Tibial nerve (tissue), 4 donors: ENCODE measurements around the gene WASF2. TPM values are rescaled to one million over a fixed set of nuclear protein-coding genes. Genes with fewer than 3 reads are reported as not detected.

Experiments
- DNase-seq, 2 donors: peaks; one replicate each; pipeline ENCODE4 v3.0.0-alpha.2; 2019; ENCODE audit warnings: low spot score in 2 of 2
- H3K27ac ChIP-seq, 4 donors: fragments of 200-600 bp; sonication (generic) in 3 of 4; one replicate each; pipeline ENCODE4 v1.5.1; 2017 to 2019; ENCODE audit warnings: mild to moderate bottlenecking in 1 of 4
- H3K27me3 ChIP-seq, 2 donors: fragments of 200-600 bp; sonication (generic) in 1 of 2; one replicate each; pipeline versions ENCODE4 v1.5.1 to v1.6.0; 2017 to 2019
- H3K36me3 ChIP-seq, 3 donors: fragments of 200-600 bp; sonication (generic); one replicate each; pipeline ENCODE4 v1.5.1; 2018 to 2019
- H3K4me1 ChIP-seq, 4 donors: fragments of 200-600 bp; sonication (generic) in 3 of 4; one replicate each; pipeline ENCODE4 v1.5.1; 2017 to 2019
- H3K4me3 ChIP-seq, 4 donors: fragments of 200-600 bp; sonication (generic) in 3 of 4; one replicate each; pipeline ENCODE4 v1.5.1; 2017 to 2019; ENCODE audit warnings: mild to moderate bottlenecking in 1 of 4, moderate library complexity in 1 of 4
- H3K9me3 ChIP-seq, 4 donors: fragments of 200-600 bp; sonication (generic) in 3 of 4; one replicate each; pipeline ENCODE4 v1.5.1; 2017 to 2019
- EP300 ChIP-seq, 2 donors: sonication (generic); formaldehyde crosslinking; IDR thresholded peaks; one replicate each; pipeline ENCODE4 v1.6.1; 2017; ENCODE audit warnings: antibody characterized with exemption in 2 of 2, mild to moderate bottlenecking in 1 of 2
- POLR2A ChIP-seq, 2 donors: fragments of 450-650 bp; IDR thresholded peaks; one replicate each; pipeline ENCODE4 v1.6.1; 2017; ENCODE audit warnings: antibody characterized with exemption in 2 of 2, mild to moderate bottlenecking in 2 of 2, moderate library complexity in 2 of 2
- WGBS, 2 donors: methylation state at CpG; one replicate each; pipeline ENCODE4 v1.1.5; 2018; 5-methylcytosine and 5-hydroxymethylcytosine counted together
- total RNA-seq, 4 donors: library from RNA; depleted of rRNA; stranded (reverse); fragments of >200 nt; gene quantifications; one replicate each; pipeline ENCODE4 v1.1.0, GENCODE V29; 2016
- TF ChIP-seq, protein P1 (sequence below), 5 experiments: fragments of 200-600 bp in 3 of 5; fragments of 450-650 bp in 2 of 5; sonication (generic) in 3 of 5; IDR thresholded peaks; one replicate each; pipeline ENCODE4 v1.5.1; 2016 to 2019; ENCODE audit warnings: antibody characterized with exemption in 5 of 5, mild to moderate bottlenecking in 3 of 5, moderate library complexity in 2 of 5

The WASF2 gene
- total RNA-seq, 4 donors from 2014 or later: 74.9 to 95.9 (median 83.4) TPM

GRCh38 chr1:27402349-27402754 is 87.6 kb downstream of the WASF2 start:
- Histone ChIP-seq H3K36me3 (peaks cover 4 to 16% (median 6%) of the 10 kb centered on the region in 3 donors), H3K4me3 (no peak overlapping the region), H3K4me1 (peaks cover 0 to 85% (median 41%) of the 10 kb centered on the region in 4 donors), H3K27ac (peak overlapping the region in 3 of 4 donors; percentile 79 to 90 (median 86)), H3K27me3 (no peaks in the 10 kb centered on the region), H3K9me3 (no peaks in the 10 kb centered on the region)
- DNase-seq: peak; percentile 73 to 80
- WGBS, 2 donors: 23% methylated on average over 8 of the region's 8 CpGs
- TF ChIP-seq, protein P1, sequence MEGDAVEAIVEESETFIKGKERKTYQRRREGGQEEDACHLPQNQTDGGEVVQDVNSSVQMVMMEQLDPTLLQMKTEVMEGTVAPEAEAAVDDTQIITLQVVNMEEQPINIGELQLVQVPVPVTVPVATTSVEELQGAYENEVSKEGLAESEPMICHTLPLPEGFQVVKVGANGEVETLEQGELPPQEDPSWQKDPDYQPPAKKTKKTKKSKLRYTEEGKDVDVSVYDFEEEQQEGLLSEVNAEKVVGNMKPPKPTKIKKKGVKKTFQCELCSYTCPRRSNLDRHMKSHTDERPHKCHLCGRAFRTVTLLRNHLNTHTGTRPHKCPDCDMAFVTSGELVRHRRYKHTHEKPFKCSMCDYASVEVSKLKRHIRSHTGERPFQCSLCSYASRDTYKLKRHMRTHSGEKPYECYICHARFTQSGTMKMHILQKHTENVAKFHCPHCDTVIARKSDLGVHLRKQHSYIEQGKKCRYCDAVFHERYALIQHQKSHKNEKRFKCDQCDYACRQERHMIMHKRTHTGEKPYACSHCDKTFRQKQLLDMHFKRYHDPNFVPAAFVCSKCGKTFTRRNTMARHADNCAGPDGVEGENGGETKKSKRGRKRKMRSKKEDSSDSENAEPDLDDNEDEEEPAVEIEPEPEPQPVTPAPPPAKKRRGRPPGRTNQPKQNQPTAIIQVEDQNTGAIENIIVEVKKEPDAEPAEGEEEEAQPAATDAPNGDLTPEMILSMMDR (IDR thresholded peaks at IDR 0.05): peak; percentile 58 to 80 (median 75)
- peak in 1 of 2 donors; percentile 70 for TF ChIP-seq EP300 (IDR thresholded peaks at IDR 0.05)
- no peak for TF ChIP-seq POLR2A (IDR thresholded peaks at IDR 0.05)

DNA sequence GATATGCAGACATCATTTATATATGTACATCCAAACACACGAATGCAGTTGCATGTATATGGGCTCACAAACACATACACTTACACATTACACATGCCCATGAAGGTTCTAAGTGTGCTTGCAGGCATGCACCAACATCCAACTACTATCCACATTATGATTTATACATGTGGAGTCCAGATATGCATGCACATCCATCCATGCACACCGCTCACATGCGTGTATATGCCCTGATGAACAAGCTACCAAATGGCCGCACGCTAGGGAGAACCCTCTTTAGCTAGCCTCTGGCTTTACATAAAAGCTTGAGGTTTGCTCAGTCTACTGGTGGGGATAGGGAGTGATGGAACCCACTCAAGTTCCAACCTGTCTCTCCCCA is 89.0 kb downstream of the WASF2 start:
- Histone ChIP-seq H3K27me3 (no peaks in the 10 kb centered on the region), H3K4me3 (no peak overlapping the region), H3K9me3 (no peaks in the 10 kb centered on the region), H3K36me3 (peaks cover 0 to 2% (median 0%) of the 10 kb centered on the region in 3 donors), H3K27ac (no peak overlapping the region), H3K4me1 (peaks cover 0 to 78% (median 39%) of the 10 kb centered on the region in 4 donors)
- TF ChIP-seq, protein P1 (IDR thresholded peaks at IDR 0.05): no peak
- TF ChIP-seq EP300 (IDR thresholded peaks at IDR 0.05): no peak
- no peak for DNase-seq
- 88% methylated on average over 5 of the region's 5 CpGs for WGBS, 2 donors

GRCh38 chr1:27400082-27400962 is 89.6 kb downstream of the WASF2 start:
- WGBS, 2 donors: 27 to 36% methylated on average over 13 of the region's 13 CpGs

GRCh38 chr1:27399251-27400025 is 90.5 kb downstream of the WASF2 start:
- whole genome bisulfite sequencing, 2 donors: 40 to 42% methylated on average over 13 to 19 of the region's 19 CpGs
- Histone ChIP-seq H3K27ac (no peak overlapping the region), H3K27me3 (no peaks in the 10 kb centered on the region), H3K4me3 (no peak overlapping the region), H3K36me3 (no peaks in the 10 kb centered on the region), H3K4me1 (peaks cover 0 to 72% (median 30%) of the 10 kb centered on the region in 4 donors), H3K9me3 (no peaks in the 10 kb centered on the region)
- TF ChIP-seq EP300 (IDR thresholded peaks at IDR 0.05) (no peak), POLR2A (IDR thresholded peaks at IDR 0.05) (no peak)
- TF ChIP-seq, protein P1 (IDR thresholded peaks at IDR 0.05): no peak
- no peak for DNase-seq

More at GRCh38 chr1:27400082-27400962, 89.6 kb downstream of the WASF2 start:
- TF ChIP-seq, protein P1 (IDR thresholded peaks at IDR 0.05): no peak
- no peak for TF ChIP-seq POLR2A (IDR thresholded peaks at IDR 0.05)
- no peak for TF ChIP-seq EP300 (IDR thresholded peaks at IDR 0.05)
- no peak for DNase-seq
- Histone ChIP-seq H3K27ac (no peak overlapping the region), H3K27me3 (no peaks in the 10 kb centered on the region), H3K4me1 (peaks cover 0 to 78% (median 39%) of the 10 kb centered on the region in 4 donors), H3K9me3 (no peaks in the 10 kb centered on the region), H3K36me3 (no peaks in the 10 kb centered on the region), H3K4me3 (no peak overlapping the region)
